Thyroid gland (tissue), 4 donors: ENCODE results near the gene AGBL1. TPM values are rescaled to one million over a fixed set of nuclear protein-coding genes. Genes with fewer than 3 reads are reported as not detected.
"Not testable (repeated sequence)": the region's sequence is repeated elsewhere in the genome, so short reads cannot be mapped to it uniquely, and the experiment has no call there.

Experiments used
- DNase-seq, 2 donors: peaks; one replicate each; pipeline ENCODE4 v3.0.0-alpha.2; 2019
- H3K27ac ChIP-seq, 3 donors: fragments of 200-600 bp; sonication (generic); 1 replicate in 2 of 3; 2 replicates in 1 of 3; pipeline ENCODE4 v1.5.1; 2016 to 2019; ENCODE audit warnings: mild to moderate bottlenecking in 1 of 3, moderate library complexity in 1 of 3
- H3K27me3 ChIP-seq: fragments of 200-600 bp; sonication (generic); one replicate; pipeline ENCODE4 v1.5.1; 2019
- H3K36me3 ChIP-seq, 2 donors: fragments of 200-600 bp; sonication (generic); one replicate each; pipeline ENCODE4 v1.5.1; 2016 to 2019
- H3K4me1 ChIP-seq, 2 donors: fragments of 200-600 bp; sonication (generic); one replicate each; pipeline ENCODE4 v1.5.1; 2017 to 2019
- H3K4me3 ChIP-seq, 3 donors: fragments of 200-600 bp; sonication (generic); replicated peaks in 1 of 3; 1 replicate in 2 of 3; 2 replicates in 1 of 3; pipeline ENCODE4 v1.5.1; 2016; ENCODE audit warnings: mild to moderate bottlenecking in 1 of 3
- H3K9me3 ChIP-seq: fragments of 200-600 bp; sonication (generic); one replicate; pipeline ENCODE4 v1.5.1; 2017
- CTCF ChIP-seq, 6 experiments: fragments of 200-600 bp in 3 of 6; fragments of 450-650 bp in 3 of 6; sonication (generic) in 3 of 6; IDR thresholded peaks; one replicate each; pipeline ENCODE4 v1.5.1; 2016 to 2019; ENCODE audit warnings: antibody characterized with exemption in 6 of 6, mild to moderate bottlenecking in 2 of 6, inconsistent platforms in 1 of 6, moderate library complexity in 1 of 6
- POLR2A ChIP-seq, 2 donors: fragments of 450-650 bp; IDR thresholded peaks; one replicate each; pipeline ENCODE4 v1.6.1; 2017; ENCODE audit warnings: antibody characterized with exemption in 2 of 2, mild to moderate bottlenecking in 2 of 2, moderate library complexity in 1 of 2
- WGBS, 2 donors: methylation state at CpG; one replicate each; pipeline ENCODE4 v1.1.5; 2017; 5-methylcytosine and 5-hydroxymethylcytosine counted together
- intact Hi-C: fragments of 100-400 bp; cut with DNase I; formaldehyde crosslinking; loops from one replicate; pipeline ENCODE4 v1.15.1; 2023
- small RNA-seq: library from RNA; depleted of rRNA; stranded (forward); fragments of <200 nt; gene quantifications from one replicate; pipeline ENCODE3, GENCODE V24; 2016
- total RNA-seq, 4 donors: library from RNA; depleted of rRNA; stranded (reverse); fragments of >200 nt; gene quantifications; one replicate each; pipeline ENCODE4 v1.2.3, GENCODE V29; 2016

The AGBL1 gene
- total RNA-seq, 4 donors from 2014 or later, result not detected

GRCh38 chr15:87034886-87035285 is 955.2 kb downstream of the AGBL1 start:
- WGBS, 2 donors, result 93 to 96% methylated on average over 16 of the region's 16 CpGs
- intact Hi-C loops, result no loop called here

GRCh38 chr15:87038404-87038803 is 958.7 kb downstream of the AGBL1 start:
- intact Hi-C loops, result no loop called here

More at GRCh38 chr15:87034886-87035285, 955.2 kb downstream of the AGBL1 start:
- TF ChIP-seq CTCF (IDR thresholded peaks at IDR 0.05) (no peak), POLR2A (IDR thresholded peaks at IDR 0.05) (no peak)
- no peak overlapping the region for H3K4me3 ChIP-seq
- H3K27me3 ChIP-seq, result no peaks in the 10 kb centered on the region
- no peaks in the 10 kb centered on the region for H3K9me3 ChIP-seq
- DNase-seq, result no peak
- no peaks in the 10 kb centered on the region for H3K4me1 ChIP-seq
- no peak overlapping the region for H3K27ac ChIP-seq
- H3K36me3 ChIP-seq, result no peaks in the 10 kb centered on the region

GRCh38 chr15:87042619-87043018 is 962.9 kb downstream of the AGBL1 start:
- H3K27me3 ChIP-seq, result not testable (repeated sequence)
- WGBS, 2 donors, result 89 to 92% methylated on average over 4 of the region's 4 CpGs

More at GRCh38 chr15:87038404-87038803, 958.7 kb downstream of the AGBL1 start:
- Histone ChIP-seq H3K27ac (no peak overlapping the region), H3K27me3 (no peaks in the 10 kb centered on the region), H3K4me3 (no peak overlapping the region), H3K4me1 (no peaks in the 10 kb centered on the region), H3K9me3 (no peaks in the 10 kb centered on the region), H3K36me3 (no peaks in the 10 kb centered on the region)
- WGBS, 2 donors, result 52 to 56% methylated on average over 3 of the region's 3 CpGs
- DNase-seq, result no peak
- TF ChIP-seq CTCF (IDR thresholded peaks at IDR 0.05) (no peak), POLR2A (IDR thresholded peaks at IDR 0.05) (no peak)

GRCh38 chr15:87045746-87046145 is 966.1 kb downstream of the AGBL1 start:
- 87 to 88% methylated on average over 1 of the region's 1 CpG for WGBS, 2 donors
- TF ChIP-seq CTCF (IDR thresholded peaks at IDR 0.05), result no peak
- no peak for TF ChIP-seq POLR2A (IDR thresholded peaks at IDR 0.05)

More at GRCh38 chr15:87042619-87043018, 962.9 kb downstream of the AGBL1 start:
- H3K4me3 ChIP-seq, H3K36me3 ChIP-seq, H3K4me1 ChIP-seq, DNase-seq, intact Hi-C loops, H3K9me3 ChIP-seq, H3K27ac ChIP-seq: not testable (repeated sequence)

GRCh38 chr15:87047203-87047965 is 967.7 kb downstream of the AGBL1 start:
- Histone ChIP-seq H3K36me3 (no peaks in the 10 kb centered on the region), H3K9me3 (no peaks in the 10 kb centered on the region), H3K4me1 (no peaks in the 10 kb centered on the region), H3K27me3 (no peaks in the 10 kb centered on the region), H3K27ac (no peak overlapping the region), H3K4me3 (no peak overlapping the region)
- intact Hi-C loops, result no loop called here
- WGBS, 2 donors, result 69 to 77% methylated on average over 4 of the region's 4 CpGs
- TF ChIP-seq CTCF (IDR thresholded peaks at IDR 0.05) (no peak), POLR2A (IDR thresholded peaks at IDR 0.05) (no peak)
- DNase-seq, result no peak

More at GRCh38 chr15:87045746-87046145, 966.1 kb downstream of the AGBL1 start:
- Histone ChIP-seq H3K36me3 (no peaks in the 10 kb centered on the region), H3K4me3 (no peak overlapping the region), H3K9me3 (no peaks in the 10 kb centered on the region), H3K4me1 (no peaks in the 10 kb centered on the region), H3K27ac (no peak overlapping the region), H3K27me3 (no peaks in the 10 kb centered on the region)
- DNase-seq, result no peak
- intact Hi-C loops, result no loop called here

Small RNA genes lying within 50 kb of the gene (small RNA-seq; reads per million reads assigned to genes)
- not detected for gene RF00284
- not detected for gene RNA5SP400
